ENCODE results near the gene DMD.
"Not testable (repeated sequence)": the region's sequence is repeated elsewhere in the genome, so short reads cannot be mapped to it uniquely, and the experiment has no call there.

The DMD gene

DNA sequence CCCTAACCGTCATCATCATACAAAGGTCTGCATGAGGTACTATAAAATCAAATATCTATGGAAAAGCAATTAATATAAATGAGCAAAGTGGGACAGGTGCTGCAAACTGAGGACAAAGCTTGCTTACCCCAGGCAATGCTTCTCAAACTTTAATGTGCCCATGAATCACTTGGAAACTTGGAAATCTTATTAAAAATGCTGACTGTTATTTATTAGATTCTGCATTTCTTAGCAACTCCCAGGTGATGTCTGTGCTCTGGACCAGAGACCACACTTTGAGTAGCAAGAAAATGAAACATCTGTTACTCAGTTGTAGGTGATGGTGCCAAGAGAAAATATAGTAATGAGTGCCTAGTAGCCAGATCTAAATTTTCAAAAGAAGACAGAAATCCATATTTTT lies 1249.1 kb downstream of the DMD start:
- no peak for DNase-seq

DNA sequence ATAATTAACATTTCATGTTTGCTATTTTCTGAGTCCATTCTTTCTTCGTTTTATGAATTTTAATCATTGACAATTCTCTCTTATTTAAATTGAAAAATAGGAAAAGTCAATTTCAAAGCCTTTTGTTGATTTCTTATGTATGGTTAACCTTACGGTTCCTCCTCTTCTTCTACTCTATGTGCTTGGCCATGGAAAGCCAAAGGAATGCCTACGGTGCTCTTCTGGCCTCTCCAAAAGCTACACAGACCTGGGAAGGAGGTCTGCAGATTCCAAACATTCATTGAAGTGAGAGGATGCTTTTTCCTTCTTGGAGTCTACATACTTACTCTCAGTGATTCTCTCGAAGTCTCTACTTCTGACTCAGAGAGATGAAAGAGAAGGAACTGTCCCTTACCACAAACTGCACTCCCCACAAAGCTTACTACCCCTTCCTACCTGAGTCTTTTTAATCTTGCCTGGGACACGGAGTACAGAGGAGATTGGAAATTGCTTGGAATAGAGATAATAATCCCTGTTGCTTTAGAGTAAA lies 1276.4 kb downstream of the DMD start:
- no peak for DNase-seq

DNA sequence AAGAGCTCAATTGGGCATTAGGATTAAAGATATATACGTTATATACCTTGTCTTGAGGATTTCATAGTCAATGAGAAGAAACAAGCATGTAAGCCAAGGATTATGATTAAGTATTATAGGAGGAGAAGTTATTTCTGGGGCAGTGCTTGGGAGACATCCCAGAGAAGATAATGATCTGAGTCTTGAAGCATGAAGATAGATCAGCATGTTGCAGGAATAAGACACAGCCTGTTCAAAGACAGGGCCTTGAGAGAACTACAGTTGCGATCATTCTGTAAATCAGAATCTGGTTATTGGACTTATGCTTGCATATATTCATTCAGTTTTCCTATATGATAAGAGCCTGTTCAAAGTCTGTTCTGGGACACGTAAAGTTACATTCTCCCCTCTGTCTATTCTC lies 1277.3 kb downstream of the DMD start:
- no peak for DNase-seq

DNA sequence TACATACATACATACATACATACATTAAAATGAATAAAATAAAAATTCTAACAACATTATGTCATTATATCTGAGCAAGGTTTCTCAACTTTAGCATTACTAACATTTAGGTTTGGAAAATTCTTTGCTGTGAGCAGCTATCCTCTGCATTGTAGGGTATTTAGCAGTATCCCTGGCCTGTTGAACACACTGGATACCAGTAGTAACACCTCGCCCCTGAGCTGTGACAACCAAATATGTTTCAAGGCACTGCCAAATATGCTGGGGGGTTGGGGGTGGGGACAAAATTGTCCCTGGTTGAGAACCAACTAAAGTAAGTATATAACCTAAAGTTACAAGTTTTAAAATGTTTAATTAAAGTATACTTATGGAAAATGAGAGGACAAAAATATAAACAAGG lies 1278.6 kb downstream of the DMD start:
- no peak for DNase-seq

DNA sequence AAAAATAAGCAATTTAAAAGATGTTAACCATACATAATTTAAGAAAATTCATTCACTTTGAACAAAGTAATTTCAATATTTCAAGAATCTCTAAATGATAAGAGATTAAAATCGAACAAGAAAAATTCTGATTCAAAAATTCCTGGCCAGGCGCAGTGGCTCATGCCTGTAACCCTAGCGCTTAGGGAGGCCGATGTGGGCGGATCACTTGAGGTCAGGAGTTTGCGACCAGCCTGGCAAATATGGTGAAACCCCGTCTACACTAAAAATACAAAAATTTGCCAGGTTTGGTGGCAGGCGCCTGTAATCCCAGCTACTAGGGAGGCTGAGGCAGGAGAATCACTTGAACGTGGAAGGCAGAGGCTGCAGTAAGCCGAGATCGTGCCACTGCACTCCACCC lies 1279.0 kb downstream of the DMD start:
- not testable (repeated sequence) for DNase-seq

DNA sequence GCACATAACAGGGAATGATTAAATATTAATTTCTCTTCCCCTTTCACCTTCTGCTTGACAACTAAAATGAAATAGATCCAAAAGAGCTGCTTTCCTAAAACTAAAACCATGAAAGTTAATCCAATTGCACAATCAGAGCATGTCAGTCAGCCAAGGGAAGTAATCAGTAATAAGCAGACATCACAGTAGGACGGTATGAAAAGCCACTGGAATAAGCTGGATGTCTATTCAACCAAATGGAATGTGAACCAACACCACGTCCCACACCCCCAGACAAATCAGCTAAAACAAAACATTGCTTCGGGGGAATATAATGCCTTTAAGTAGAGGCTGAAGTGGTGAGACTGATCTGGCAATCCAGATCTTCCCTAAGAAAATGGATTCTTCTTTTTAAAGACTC lies 1280.1 kb downstream of the DMD start:
- no peak for DNase-seq

DNA sequence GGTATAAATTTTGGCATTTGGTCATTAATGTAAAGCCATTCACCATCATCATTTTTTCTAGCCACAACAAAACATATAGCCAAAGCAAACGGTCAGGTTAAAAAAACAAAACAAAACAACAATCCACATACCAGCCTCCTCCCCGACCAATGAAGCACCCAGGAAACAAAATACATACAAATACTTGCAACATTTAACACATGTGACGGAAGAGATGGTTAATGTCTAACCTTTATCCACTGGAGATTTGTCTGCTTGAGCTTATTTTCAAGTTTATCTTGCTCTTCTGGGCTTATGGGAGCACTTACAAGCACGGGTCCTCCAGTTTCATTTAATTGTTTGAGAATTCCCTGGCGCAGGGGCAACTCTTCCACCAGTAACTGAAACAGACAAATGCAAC lies 1282.0 kb downstream of the DMD start:
- no peak for DNase-seq

DNA sequence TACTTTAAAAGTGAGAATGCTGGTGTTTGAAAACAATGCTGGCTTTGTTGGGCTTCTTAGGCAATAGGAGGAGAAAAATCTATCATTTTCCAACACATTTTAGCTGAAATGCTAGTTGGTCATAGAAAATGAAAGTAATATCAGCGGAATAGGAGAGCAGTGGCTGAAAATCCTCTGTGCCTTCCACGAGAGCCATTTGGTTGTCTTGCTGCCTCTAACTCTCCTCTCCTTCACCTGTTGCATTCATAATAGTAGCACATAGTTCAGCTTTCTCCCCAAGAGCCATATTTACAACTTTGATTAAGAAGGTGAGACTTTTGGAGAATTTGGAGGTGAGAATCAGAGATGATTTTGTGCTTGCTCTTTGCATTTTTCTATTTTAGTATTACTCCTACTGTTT lies 1290.1 kb downstream of the DMD start:
- no peak for DNase-seq

DNA sequence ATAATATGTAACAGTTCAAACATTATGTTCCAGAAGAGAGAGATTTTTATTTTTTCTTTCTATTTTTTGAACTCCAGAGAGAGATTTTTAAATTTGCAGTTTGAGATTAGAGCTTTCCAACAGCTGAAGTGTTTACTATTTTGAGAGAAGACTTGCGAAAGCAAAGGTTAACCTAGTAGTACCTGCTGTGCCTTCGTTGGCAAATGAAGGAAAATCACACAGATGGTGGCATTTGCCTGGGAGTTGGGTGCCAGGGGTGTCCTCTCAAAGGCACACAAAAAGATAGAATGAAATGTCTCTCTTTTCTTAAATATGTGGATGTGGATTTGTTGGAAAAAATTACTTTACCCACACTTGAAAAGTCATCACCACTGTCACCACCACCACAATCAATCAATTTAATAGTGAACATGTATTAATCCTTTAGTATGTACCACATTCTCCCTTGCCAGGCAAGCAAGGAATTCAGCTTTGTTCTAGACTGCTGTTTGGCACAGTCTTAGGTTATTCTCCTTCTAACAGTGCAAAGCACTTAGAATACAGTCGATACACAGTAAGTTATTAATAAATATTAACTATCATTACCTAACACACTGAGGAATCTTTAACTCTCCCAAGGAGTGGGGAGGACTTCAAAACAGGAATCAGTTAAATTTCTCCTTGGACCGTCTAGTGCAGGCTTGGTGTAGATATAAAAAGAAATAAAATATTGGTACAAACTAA lies 1301.3 kb downstream of the DMD start:
- DNase-seq: no peak

DNA sequence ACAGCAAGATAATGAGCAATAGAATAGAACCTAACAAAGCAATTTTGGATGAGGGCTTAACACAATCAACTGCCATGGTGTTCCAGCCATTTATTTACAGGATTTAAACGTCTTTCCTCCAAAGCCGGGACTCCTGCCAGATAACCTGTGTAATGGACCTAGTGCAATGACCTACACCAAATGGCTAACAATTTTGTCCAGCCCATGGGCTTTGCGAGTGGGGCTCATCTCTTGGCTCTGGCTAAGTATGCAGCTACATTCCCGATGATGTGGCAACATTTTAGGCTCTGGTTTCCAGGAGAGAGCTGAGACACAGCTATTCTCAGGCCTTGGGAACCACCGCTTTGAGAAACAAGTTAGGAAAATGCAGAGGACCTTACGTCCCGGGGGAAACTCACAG lies 1317.2 kb downstream of the DMD start:
- no peak for DNase-seq

DNA sequence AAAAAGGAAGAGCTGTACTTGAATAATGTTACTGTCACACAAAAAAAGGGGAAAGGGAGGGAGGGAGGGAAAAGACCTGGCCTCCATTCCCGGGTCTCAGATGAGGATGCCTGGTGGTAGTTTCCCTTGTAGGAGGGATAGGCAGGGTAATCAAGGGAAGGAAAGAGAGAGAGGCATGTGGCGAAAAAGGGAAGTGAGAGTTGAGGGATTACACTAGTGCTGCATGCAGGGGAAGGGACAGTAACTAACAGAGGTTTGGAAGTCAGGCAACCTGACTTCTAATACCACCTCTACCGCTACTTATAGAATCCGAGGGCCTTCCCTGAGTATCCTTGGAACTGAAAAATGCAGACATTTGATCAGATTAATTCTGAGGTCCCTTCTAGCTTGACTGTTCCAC lies 1317.8 kb downstream of the DMD start:
- DNase-seq: no peak

DNA sequence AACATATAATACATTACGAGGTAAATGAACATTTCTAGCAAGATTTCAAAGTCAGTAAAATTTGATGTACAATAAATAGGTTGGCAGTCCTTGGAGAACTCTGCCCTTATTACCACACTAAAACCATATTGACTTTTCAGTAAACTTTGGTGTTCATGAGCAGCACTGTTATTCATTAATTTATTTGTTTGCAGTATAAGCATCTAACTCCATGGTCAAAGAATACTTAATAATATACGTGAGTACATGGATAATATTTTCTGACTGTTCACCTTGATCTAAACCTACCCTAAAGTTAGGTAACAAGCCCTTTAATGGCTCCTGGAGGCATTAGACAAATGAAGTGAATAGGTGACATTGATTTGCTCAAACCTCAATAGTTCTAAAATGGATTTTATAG lies 1322.3 kb downstream of the DMD start:
- DNase-seq: no peak

DNA sequence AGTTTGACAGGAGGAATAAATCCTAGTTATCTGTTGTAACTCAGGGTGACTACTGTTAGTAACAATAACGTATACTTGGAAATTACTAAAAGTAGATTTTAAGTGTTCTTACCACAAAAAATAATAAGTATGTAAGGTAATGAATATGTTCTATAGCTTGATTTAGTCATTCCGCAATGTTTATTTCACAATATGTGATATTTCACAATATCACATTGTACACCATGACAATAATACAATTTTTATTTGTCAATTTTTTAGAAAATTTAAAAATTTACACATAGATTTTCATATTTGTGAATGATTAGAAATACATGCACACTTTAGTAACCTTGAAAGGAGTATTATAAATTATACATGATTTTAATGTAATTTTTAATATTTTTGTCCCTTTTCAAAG lies 1326.8 kb downstream of the DMD start:
- no peak for DNase-seq

DNA sequence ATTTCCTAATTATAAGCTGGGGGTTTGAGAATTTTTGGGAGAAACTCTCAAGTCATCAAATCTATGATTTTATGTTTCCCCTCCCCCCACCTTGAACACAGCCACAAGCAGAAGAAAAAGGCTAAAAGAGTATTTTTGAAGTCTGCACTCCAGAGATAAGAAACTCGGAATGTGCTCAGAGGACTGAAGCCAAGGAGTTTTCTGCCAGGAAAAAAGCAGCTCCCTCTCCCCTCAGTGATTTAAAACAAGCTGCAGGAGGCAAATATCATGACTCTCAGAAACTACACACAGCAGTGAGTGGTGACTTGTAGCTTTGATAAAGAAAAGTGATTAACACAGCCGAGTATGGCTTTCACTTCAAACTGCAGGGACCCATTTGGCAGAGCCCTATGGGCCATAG lies 1339.3 kb downstream of the DMD start:
- no peak for DNase-seq

DNA sequence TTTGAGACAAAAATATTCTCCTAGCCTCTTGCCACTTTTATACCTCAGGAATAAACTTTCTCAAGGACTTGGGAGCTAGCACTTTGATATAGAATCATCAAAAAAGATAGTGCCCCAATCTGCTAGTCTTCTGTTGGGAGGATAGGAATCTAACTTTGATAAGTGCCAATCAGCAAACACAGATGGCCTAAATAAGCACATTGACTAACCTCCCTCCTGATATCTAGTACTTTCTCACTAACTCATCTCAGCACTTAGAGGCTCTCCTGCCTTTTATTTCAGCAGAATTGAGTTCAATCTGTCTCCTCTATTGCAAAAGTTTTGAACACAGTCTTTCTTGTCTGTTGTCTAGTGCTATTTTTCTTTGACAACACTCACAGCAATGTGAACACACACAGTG lies 1341.1 kb downstream of the DMD start:
- no peak for DNase-seq

DNA sequence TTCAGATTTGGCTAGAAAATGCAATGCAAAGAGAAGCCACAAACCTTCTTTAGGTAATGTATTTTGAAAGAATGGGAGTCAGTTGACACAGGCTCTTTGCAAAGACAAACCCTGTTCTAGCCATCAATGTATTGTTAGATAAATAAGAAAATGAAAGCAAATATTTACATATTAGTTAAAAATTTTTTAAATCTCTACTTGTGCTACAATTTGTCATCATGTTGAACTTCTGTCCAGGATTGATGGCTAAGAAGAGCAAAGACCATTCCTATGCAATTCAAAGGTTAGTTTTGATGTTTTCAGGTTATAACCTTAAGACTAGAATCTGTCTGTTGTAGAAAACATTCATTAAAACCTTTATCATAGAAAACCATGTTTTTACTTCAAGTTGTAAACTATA lies 1350.7 kb downstream of the DMD start:
- DNase-seq: no peak

DNA sequence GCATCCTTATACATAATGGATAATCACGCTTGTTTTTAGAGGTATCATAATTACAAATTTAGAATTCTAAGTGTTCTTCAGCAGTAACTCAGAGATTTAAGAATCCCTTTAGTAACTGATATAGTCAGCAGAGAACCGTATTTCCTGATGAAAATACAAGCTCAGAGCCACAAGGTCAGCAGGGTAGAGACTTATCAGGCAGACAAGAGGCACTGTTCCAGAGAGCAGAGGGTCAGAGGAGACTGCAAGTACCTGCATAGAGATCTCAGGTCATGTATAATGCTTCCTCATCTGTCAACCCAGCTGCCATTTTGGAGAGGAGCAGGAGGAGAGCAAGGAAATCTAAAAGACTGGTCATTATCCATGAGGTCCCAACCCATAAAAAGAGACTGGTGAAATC lies 1352.4 kb downstream of the DMD start:
- DNase-seq: no peak

DNA sequence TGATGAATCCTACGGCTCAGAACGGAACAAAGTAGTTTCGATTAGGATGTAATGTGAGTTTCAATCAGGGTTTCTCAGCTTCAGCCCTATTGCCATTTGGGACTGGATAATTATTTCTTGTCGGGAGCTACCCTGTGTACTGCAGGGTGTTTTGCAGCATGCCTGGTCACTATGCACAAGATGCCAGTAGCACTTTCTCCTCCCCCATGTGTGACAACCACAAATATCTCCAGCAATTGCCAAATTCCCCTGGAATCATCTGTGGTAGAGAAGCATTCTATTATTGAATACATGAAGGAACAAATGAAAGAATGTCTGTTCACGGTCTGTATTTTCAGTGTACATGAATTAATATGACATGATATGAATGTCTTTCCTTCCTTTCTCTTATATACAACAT lies 1356.6 kb downstream of the DMD start:
- DNase-seq: no peak

DNA sequence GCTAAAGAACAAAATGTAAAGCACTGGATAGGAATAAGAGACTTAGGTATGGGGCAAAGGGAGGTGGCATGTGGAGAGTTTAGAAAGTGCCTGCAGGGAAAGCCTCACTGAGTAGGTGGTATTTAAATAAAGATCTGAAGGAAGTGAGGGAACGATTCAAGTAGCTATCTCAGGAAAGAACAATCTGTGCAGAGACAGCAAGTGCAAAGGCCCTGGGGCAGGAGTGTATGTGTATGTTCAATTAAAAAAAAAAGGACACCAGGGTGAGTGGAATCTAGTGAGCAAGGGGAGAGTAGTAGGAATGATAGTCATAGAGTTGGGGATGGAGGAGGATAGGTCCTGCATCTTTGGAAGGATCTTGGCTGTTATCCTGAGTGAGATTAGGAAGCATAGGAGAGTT lies 1359.6 kb downstream of the DMD start:
- DNase-seq: no peak

DNA sequence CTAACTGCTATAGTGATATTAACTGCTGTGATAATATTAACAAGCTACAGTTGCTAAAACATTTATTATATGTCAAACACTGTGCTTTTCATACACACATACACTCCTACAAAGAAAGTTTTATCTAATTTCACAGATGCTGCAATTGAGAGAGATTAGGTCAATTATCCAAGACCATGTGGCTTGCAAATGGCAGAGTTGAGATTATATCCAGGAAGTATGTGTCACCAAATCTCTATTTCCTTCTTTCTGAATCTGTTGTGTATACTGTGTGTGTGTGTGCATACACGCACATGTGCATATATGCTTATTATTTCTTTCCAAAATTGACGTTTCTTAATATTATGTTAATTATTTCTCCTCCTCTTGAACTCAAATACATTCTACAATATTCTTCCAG lies 1363.6 kb downstream of the DMD start:
- DNase-seq: no peak

DNA sequence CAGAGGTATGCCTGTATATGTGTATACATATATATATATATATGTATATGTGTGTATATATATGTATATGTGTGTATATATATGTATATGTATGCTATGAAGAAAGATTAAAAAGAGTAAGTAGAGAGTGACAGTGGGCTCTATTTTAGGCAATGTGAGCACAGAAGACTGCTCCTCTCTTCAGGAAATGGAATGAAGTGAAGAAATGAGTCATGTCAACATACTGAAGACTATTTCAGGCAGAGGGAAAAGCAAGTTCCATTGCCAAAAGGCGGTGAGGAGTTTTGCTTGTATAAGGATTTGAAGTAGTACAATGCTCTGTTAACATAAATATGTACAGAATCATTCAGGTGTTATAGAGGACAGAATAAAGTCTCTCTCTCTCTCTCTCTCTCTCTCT lies 1366.3 kb downstream of the DMD start:
- no peak for DNase-seq

DNA sequence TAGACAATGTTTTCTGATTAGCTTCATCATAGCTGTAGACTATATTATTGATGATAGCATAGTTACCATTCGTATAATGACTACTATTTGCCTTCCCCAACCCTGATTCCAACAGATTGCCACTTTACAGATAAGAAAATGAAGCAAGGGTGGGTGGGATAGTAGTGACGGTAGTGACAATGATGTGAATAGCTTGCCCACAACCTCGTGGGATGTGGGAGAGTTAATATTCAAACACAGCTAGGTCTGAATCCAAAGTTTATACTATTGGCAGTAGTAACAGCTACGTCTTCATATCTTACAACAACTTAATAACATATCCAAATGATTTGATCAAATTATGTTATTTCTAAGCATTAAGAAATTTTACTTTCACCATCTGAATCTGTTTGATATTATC lies 1372.7 kb downstream of the DMD start:
- DNase-seq: no peak

DNA sequence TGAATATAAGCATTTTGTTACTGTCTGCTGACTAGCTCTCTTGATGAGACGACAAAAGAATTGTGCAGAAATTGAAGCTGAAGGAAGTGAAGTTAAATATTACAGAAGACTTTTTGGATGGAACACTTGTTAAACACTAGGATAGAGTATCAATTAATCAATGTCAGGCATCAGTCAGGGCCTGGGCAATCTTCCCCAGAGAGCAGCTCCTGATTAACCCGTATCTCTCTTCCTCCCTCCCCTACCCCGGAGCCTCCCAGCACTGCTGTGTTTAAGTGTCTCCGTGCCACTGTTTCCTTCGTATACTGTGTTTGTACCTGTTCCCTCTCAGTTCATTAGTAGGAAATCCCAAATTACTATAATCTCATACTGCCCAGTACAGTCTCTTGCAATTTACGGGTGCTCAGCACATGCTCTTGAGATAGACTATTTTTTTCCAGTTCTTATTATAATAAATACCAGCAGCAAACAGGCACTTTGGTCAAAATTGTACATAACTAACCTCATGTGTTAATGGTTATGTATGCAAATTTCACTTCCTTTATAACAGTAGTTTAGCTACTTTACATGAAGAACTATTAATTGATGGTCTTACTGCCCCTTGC lies 1373.8 kb downstream of the DMD start:
- no peak for DNase-seq

DNA sequence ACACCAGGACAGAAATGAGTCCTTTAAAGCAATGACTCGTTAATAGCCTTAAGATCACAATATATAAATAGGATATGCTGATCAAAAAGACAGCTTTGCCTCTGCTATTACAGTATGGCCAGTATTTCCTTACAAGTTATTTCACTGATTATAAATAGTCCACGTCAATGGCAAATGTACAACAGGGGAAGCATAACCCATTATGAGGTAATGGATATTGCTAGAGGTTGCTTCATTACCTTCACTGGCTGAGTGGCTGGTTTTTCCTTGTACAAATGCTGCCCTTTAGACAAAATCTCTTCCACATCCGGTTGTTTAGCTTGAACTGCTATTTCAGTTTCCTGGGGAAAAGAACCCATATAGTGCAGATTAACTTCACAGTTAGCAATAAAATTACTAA lies 1374.9 kb downstream of the DMD start:
- DNase-seq: no peak

DNA sequence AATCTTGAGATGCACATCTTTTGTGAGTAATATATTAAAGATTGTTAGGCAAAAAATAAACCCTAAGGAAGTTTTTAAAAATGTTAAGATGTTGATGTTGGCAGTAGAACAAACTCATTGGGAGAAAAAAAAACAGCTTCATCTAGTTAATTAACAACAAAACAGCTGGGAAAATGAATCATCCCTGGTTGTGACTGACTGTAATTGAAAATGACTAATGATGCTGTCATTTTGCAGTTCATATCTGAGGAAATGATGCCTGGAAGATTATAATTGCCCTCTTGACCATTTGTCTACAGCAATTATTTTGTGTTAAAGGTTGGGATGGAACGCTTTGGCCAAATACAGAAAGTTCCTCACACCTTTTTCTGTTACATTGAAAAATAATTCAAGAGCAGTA lies 1379.1 kb downstream of the DMD start:
- DNase-seq: no peak
